ENCODE results near the gene HLF. TPM values are rescaled to one million over a fixed set of nuclear protein-coding genes. Genes with fewer than 3 reads are reported as not detected.

Gene HLF, protein sequence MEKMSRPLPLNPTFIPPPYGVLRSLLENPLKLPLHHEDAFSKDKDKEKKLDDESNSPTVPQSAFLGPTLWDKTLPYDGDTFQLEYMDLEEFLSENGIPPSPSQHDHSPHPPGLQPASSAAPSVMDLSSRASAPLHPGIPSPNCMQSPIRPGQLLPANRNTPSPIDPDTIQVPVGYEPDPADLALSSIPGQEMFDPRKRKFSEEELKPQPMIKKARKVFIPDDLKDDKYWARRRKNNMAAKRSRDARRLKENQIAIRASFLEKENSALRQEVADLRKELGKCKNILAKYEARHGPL
- 10 to 100 TPM; 26.5 to 34.9 TPM for total RNA-seq

DNA sequence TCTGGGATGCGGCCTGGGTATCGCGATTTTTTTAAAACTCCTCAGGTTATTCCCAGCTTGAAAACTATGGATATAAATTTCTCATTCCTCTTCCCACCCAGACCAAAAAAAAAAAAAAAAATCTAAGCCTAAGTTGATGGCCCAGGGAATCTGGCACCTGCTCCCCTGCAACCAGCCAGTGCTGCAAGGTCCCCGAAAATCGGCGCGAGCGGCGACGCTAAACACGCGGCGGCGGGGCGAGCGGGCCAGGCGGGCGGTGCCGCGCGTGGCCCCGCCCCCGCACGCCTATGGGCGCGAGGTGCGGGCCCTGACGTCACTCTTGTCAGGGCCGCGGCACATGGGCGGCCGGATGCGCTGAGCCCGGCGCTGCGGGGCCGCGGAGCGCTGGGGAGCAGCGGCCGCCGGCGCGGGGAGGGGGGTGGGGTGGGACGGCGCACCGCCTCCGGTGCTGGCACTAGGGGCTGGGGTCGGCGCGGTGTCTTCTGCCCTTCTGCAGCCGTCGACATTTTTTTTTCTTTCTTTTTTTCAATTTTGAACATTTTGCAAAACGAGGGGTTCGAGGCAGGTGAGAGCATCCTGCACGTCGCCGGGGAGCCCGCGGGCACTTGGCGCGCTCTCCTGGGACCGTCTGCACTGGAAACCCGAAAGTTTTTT, at the start of gene HLF:
Gene HLF (plus strand): TSS at position 316 of the 654 bp plus-strand sequence. CDS start 525 bp downstream, outside the sequence.
- no peak for TF ChIP-seq POLR2AphosphoS5 (IDR thresholded peaks at IDR 0.05)
- TF ChIP-seq, protein P1, sequence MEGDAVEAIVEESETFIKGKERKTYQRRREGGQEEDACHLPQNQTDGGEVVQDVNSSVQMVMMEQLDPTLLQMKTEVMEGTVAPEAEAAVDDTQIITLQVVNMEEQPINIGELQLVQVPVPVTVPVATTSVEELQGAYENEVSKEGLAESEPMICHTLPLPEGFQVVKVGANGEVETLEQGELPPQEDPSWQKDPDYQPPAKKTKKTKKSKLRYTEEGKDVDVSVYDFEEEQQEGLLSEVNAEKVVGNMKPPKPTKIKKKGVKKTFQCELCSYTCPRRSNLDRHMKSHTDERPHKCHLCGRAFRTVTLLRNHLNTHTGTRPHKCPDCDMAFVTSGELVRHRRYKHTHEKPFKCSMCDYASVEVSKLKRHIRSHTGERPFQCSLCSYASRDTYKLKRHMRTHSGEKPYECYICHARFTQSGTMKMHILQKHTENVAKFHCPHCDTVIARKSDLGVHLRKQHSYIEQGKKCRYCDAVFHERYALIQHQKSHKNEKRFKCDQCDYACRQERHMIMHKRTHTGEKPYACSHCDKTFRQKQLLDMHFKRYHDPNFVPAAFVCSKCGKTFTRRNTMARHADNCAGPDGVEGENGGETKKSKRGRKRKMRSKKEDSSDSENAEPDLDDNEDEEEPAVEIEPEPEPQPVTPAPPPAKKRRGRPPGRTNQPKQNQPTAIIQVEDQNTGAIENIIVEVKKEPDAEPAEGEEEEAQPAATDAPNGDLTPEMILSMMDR (IDR thresholded peaks at IDR 0.05): no peak
- TF ChIP-seq POLR2A (IDR thresholded peaks at IDR 0.05): peak; percentile 29
- peak; percentile 69 for DNase-seq (ENCODE audit: low spot score)
- intact Hi-C loops (cut with DNase I): loop anchor here (1.0 to 10.0 kb wide), 2 partner anchors 26 to 80 kb away; no protein-coding TSS in a partner anchor
- whole genome bisulfite sequencing: under 1% methylated on average over 64 of the region's 64 CpGs
- peak within 1 kb of the TSS; percentile 39 to 45 for H3K4me3 ChIP-seq
- H3K4me1 ChIP-seq (replicated peaks): no peaks in the 10 kb centered on the region
- no peaks in the 10 kb centered on the region for H3K36me3 ChIP-seq
- peak within 1 kb of the TSS; percentile 78 to 80 for H3K27ac ChIP-seq
- no peaks in the 10 kb centered on the region for H3K27me3 ChIP-seq (replicated peaks; ENCODE audit: insufficient read depth)
- H3K9me3 ChIP-seq: no peaks in the 10 kb centered on the region

DNA sequence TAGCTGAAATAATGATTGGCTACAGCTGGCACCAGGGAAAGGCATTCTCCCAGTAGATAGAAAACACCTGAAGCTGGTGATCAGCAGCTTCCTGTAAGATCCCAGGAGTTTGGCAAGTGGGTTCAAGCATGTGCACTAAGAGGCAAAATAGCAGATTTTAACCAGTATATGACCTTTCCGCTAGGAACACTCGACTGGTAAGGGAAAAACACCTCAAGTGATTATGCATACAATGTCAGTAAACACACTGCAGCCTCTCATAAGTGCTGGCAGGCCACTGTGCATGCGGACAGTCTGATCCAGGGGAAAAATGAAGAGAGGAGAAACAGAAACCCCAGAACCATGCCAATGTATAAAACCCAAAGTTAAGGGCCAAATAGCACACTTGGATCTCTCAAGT, 49.0 kb upstream of the HLF start:
- Histone ChIP-seq H3K4me1 (replicated peaks) (no peaks in the 10 kb centered on the region), H3K27me3 (replicated peaks; ENCODE audit: insufficient read depth) (no peaks in the 10 kb centered on the region), H3K27ac (no peak overlapping the region), H3K36me3 (no peaks in the 10 kb centered on the region), H3K4me3 (no peak overlapping the region), H3K9me3 (no peaks in the 10 kb centered on the region)
- TF ChIP-seq, protein P1 (IDR thresholded peaks at IDR 0.05): no peak
- TF ChIP-seq POLR2A (IDR thresholded peaks at IDR 0.05): no peak
- TF ChIP-seq POLR2AphosphoS5 (IDR thresholded peaks at IDR 0.05): no peak
- DNase-seq (ENCODE audit: low spot score): no peak
- intact Hi-C loops (cut with DNase I): loop anchor here (10.0 kb wide), 1 partner anchor 51 kb away; no protein-coding TSS in a partner anchor
- 95% methylated on average over 3 of the region's 3 CpGs for WGBS

DNA sequence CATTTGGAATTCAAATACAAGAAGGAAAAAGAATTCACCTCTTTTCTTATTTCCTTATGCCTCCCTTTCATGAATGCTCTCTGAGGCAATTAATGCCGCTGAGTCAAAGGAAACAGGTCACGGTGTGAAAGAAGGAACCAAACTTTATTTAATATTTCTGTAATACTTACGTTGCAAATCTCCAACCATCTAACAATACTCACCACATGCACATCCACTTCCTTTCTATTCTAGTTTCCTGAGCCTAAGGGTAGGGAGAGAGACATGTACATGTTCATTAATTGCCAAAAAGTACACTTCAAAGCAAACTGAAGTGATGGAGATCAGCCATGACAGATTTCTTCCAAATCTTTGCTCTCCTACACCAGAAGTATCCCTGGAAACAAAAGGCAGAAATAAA, 47.9 kb upstream of the HLF start:
- Histone ChIP-seq H3K27me3 (replicated peaks; ENCODE audit: insufficient read depth) (no peaks in the 10 kb centered on the region), H3K36me3 (no peaks in the 10 kb centered on the region), H3K9me3 (no peaks in the 10 kb centered on the region), H3K4me1 (replicated peaks) (no peaks in the 10 kb centered on the region), H3K4me3 (no peak overlapping the region), H3K27ac (no peak overlapping the region)
- 77% methylated on average over 3 of the region's 3 CpGs for WGBS
- TF ChIP-seq POLR2A (IDR thresholded peaks at IDR 0.05): no peak
- TF ChIP-seq, protein P1 (IDR thresholded peaks at IDR 0.05): no peak
- DNase-seq (ENCODE audit: low spot score): no peak
- intact Hi-C loops (cut with DNase I): loop anchor here (10.0 kb wide), 1 partner anchor 52 kb away; no protein-coding TSS in a partner anchor

DNA sequence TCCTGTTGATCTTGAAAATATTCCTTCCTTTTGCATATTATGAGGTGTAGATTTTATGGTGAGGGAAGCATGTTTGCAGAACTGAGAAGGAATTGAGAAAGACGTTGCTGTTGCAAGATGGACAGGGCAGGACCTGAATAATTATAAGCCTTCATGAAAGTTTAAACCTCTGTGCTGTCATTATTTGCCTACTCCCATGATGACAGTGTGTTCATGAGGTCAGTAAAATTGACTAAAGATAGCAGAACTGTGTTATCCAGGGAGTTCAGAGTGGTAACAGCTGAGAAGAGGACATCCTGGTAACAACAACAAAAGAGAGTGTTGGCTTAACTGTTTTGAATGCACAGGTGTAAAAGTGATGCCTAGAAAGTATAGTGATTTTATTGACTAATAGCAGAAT, 45.3 kb upstream of the HLF start:
- no peak overlapping the region for H3K4me3 ChIP-seq
- no peaks in the 10 kb centered on the region for H3K4me1 ChIP-seq (replicated peaks)
- 48% methylated on average over 1 of the region's 1 CpG for WGBS
- H3K9me3 ChIP-seq: no peaks in the 10 kb centered on the region
- DNase-seq (ENCODE audit: low spot score): no peak
- no peaks in the 10 kb centered on the region for H3K27me3 ChIP-seq (replicated peaks; ENCODE audit: insufficient read depth)
- no peak overlapping the region for H3K27ac ChIP-seq
- TF ChIP-seq POLR2AphosphoS5 (IDR thresholded peaks at IDR 0.05) (no peak), POLR2A (IDR thresholded peaks at IDR 0.05) (no peak)
- TF ChIP-seq, protein P1 (IDR thresholded peaks at IDR 0.05): no peak
- H3K36me3 ChIP-seq: no peaks in the 10 kb centered on the region
- intact Hi-C loops (cut with DNase I): loop anchor here (10.0 kb wide), 1 partner anchor 55 kb away; no protein-coding TSS in a partner anchor
